HG03439 (cell line): Measurements from ENCODE around the gene STX4.
"Not testable (repeated sequence)": the region's sequence is repeated elsewhere in the genome, so short reads cannot be mapped to it uniquely, and the experiment has no call there.

Experiments used
- ATAC-seq: cut with Tn5 transposase; IDR thresholded peaks from one replicate; pipeline ENCODE4 v1.9.1; 2021; ENCODE audit warnings: mild to moderate bottlenecking, moderate library complexity; ENCODE audit not compliant: unreplicated experiment

STX4 gene

GRCh38 chr16:31017756-31018155, 15.6 kb upstream of the STX4 start:
- not testable (repeated sequence) for ATAC-seq

GRCh38 chr16:31020536-31020935, 12.8 kb upstream of the STX4 start:
- ATAC-seq = no peak

- ATAC-seq = no peak
These were observed 10.7 kb upstream of the STX4 start for GRCh38 chr16:31022544-31023251.

- ATAC-seq = no peak
These were observed 10.1 kb upstream of the STX4 start for GRCh38 chr16:31023252-31023602.

GRCh38 chr16:31023627-31024226, 9.6 kb upstream of the STX4 start:
- no peak for ATAC-seq

GRCh38 chr16:31025339-31025738, 8.0 kb upstream of the STX4 start:
- no peak for ATAC-seq

GRCh38 chr16:31029272-31029671, 4.1 kb upstream of the STX4 start:
- no peak for ATAC-seq

- no peak for ATAC-seq
These were observed 2.1 kb upstream of the STX4 start for GRCh38 chr16:31031276-31031675.

- ATAC-seq = peak; percentile 41
These were observed 543 bp downstream of the STX4 start for GRCh38 chr16:31033709-31034492.

GRCh38 chr16:31036691-31037090, 3.3 kb downstream of the STX4 start:
- no peak for ATAC-seq

- ATAC-seq = no peak
These were observed 5.6 kb downstream of the STX4 start for GRCh38 chr16:31038993-31039392.

GRCh38 chr16:31042866-31043265, 9.5 kb downstream of the STX4 start:
- no peak for ATAC-seq

- no peak for ATAC-seq
These were observed 10.0 kb downstream of the STX4 start for GRCh38 chr16:31043352-31043751.

GRCh38 chr16:31043898-31044481, 10.6 kb downstream of the STX4 start:
- no peak for ATAC-seq

- ATAC-seq = no peak
These were observed 17.1 kb downstream of the STX4 start for GRCh38 chr16:31050280-31051030.

- ATAC-seq = no peak
These were observed 18.8 kb downstream of the STX4 start for GRCh38 chr16:31052114-31052513.

- ATAC-seq = no peak
These were observed 22.3 kb downstream of the STX4 start for GRCh38 chr16:31055613-31056012.

GRCh38 chr16:31061126-31061812, 27.9 kb downstream of the STX4 start:
- no peak for ATAC-seq

GRCh38 chr16:31061813-31062440, 28.6 kb downstream of the STX4 start:
- ATAC-seq = no peak

GRCh38 chr16:31063495-31063842, 30.1 kb downstream of the STX4 start:
- no peak for ATAC-seq
